Activated CD4-positive, alpha-beta memory T cell treated with anti-CD3 and anti-CD28 coated beads, Interleukin-2, amount 10 ng/mL, durations not matched to agents 7 days and 5 days (primary cell): Measurements from ENCODE around the gene CTNNA3. TPM values are rescaled to one million over a fixed set of nuclear protein-coding genes. Genes with fewer than 3 reads are reported as not detected.

Experiments used
- CTCF ChIA-PET: fragments of 350-600 bp; sonication (Branson Sonifier 250); formaldehyde crosslinking; loops from one replicate; lab custom pipeline; 2021; ENCODE audit warnings: antibody characterized with exemption, inconsistent platforms; lab: Charles Lee
- POLR2A ChIA-PET: fragments of 350-600 bp; sonication (Branson Sonifier 250); formaldehyde crosslinking; loops from one replicate; lab custom pipeline; 2021; ENCODE audit warnings: antibody characterized with exemption; lab: Charles Lee
- DNase-seq: peaks from one replicate; pipeline ENCODE4 v3.0.0-alpha.2; 2020
- H3K27ac Mint-ChIP-seq: one replicate; pipeline ENCODE4 v1.8.0; 2021; ENCODE audit warnings: mild to moderate bottlenecking, mixed read lengths
- H3K27me3 Mint-ChIP-seq: one replicate; pipeline ENCODE4 v1.8.0; 2021; ENCODE audit warnings: mixed read lengths
- H3K36me3 Mint-ChIP-seq: one replicate; pipeline ENCODE4 v1.8.0; 2021; ENCODE audit warnings: low read depth, mixed read lengths
- H3K4me1 Mint-ChIP-seq: one replicate; pipeline ENCODE4 v1.8.0; 2021; ENCODE audit warnings: mixed read lengths
- H3K4me3 Mint-ChIP-seq: one replicate; pipeline ENCODE4 v1.8.0; 2021; ENCODE audit warnings: mild to moderate bottlenecking, mixed read lengths
- H3K9me3 Mint-ChIP-seq: one replicate; pipeline ENCODE4 v1.8.0; 2021; ENCODE audit warnings: mixed read lengths
- total RNA-seq, 2 experiments: library from RNA; stranded (reverse); gene quantifications; one replicate each; pipeline ENCODE4 v1.2.3, GENCODE V29; 2021

Gene CTNNA3
- total RNA-seq, 2 experiments from 2014 or later = 0.78 TPM; not detected in 1

DNA sequence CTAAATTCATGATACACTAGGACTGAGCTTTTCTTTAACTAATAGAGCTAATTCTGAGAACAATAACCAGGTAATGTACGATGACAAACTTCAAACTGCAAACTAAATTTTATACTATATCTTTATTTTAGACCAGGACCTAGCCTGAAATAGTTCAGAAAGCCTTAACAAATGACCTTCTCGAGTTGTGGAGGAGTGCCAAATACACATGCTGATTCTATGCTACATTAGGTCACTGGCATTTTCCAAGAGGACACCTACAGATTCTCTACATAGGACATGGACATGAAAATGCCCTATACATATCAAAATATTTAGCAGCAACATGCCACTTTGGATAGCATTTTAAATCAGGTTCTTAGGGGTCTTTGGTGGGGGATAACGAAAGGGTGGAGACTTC lies 814.2 kb downstream of the CTNNA3 start:
- no peaks in the 10 kb centered on the region for H3K36me3 Mint-ChIP-seq
- no peaks in the 10 kb centered on the region for H3K4me1 Mint-ChIP-seq
- POLR2A ChIA-PET = no interaction called here
- DNase-seq = no peak
- CTCF ChIA-PET = no interaction called here
- no peaks in the 10 kb centered on the region for H3K27me3 Mint-ChIP-seq
- no peak overlapping the region for H3K27ac Mint-ChIP-seq
- no peaks in the 10 kb centered on the region for H3K9me3 Mint-ChIP-seq
- no peak overlapping the region for H3K4me3 Mint-ChIP-seq

DNA sequence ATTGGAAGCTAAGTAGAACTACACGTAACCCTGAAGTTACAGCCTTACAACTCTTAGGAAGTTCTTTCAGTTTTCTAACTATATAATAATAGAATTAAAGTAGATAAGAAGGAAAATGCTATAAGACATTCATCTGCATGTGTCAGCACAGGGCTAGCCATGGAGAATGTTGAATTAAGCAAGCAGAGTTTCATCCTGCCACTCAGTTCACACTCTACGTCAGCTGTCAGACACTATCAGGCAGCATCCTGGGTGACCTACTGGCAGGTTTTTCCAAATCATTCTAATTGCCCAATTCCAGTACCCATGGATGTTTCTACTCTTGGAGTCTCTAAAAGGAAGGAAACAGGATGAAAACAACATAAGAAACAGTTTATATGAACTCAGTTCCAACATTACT lies 815.2 kb downstream of the CTNNA3 start:
- H3K27ac Mint-ChIP-seq = no peak overlapping the region
- ChIA-PET CTCF (interaction anchor here (1.3 kb wide), 1 partner anchor 51 kb away, joined by 4 read pairs; no protein-coding TSS in a partner anchor), POLR2A (no interaction called here)
- H3K27me3 Mint-ChIP-seq = no peaks in the 10 kb centered on the region
- H3K4me3 Mint-ChIP-seq = no peak overlapping the region
- DNase-seq = no peak
- no peaks in the 10 kb centered on the region for H3K9me3 Mint-ChIP-seq
- no peaks in the 10 kb centered on the region for H3K4me1 Mint-ChIP-seq
- H3K36me3 Mint-ChIP-seq = no peaks in the 10 kb centered on the region

DNA sequence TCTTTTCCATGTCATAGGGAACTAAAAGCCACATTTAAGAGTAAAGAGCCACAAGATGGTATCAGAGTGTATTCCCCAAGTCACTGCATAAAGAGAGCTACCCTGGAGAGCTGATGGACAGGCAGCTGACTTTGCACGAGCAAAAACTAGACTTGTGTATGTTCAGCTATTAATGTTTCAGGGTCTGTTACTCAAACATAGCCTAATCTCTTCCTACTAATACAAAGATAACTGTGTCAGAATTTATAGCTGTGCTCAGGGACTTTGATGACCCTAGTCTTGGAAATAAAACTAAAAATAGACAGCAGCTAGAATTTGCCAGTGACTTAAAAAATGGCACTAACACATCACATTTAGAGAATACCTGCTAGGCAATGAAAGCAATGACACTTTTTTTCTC lies 815.7 kb downstream of the CTNNA3 start:
- H3K9me3 Mint-ChIP-seq = no peaks in the 10 kb centered on the region
- H3K36me3 Mint-ChIP-seq = no peaks in the 10 kb centered on the region
- no peak for DNase-seq
- POLR2A ChIA-PET = no interaction called here
- H3K27ac Mint-ChIP-seq = no peak overlapping the region
- no peaks in the 10 kb centered on the region for H3K27me3 Mint-ChIP-seq
- CTCF ChIA-PET = interaction anchor here (1.3 kb wide), 1 partner anchor 51 kb away, joined by 4 read pairs; no protein-coding TSS in a partner anchor
- H3K4me1 Mint-ChIP-seq = no peaks in the 10 kb centered on the region
- no peak overlapping the region for H3K4me3 Mint-ChIP-seq

DNA sequence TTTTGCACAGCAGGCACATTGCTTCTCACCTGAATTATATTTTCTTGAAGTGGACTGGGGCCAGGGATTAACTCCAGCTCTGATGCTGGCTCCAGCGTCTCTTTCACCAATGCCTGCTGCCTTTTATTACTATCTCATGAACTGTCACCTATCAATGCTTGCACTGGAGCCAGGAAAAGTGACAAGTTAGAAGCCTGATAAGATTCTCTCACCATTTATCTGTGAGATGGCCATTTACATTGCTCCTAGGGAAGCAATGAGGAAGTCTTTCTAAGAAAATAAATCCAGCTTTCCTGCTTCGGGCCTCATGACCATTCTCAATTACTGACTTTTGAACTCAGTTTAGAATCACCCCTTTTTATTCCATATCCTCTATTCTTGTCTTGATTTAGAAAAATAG lies 818.6 kb downstream of the CTNNA3 start:
- H3K27me3 Mint-ChIP-seq = no peaks in the 10 kb centered on the region
- CTCF ChIA-PET = no interaction called here
- POLR2A ChIA-PET = no interaction called here

DNA sequence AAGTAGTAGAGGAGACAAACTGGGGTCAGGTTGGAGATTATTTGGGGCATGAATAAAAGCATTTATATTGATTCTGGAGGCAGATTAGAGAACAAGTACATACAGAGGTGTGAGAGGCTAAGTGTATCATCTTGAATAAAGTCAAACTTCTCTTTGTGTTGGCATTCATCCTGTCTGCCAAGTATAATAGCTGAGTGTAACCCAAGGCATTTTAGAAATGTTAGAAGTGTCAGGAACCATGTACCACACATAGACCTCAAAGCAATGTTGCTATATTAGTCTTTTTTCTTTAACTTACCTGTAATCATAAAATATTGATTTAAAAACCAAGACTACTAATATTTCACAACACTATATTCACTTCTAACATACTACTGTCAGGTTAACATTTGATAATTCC lies 826.4 kb downstream of the CTNNA3 start:
- ChIA-PET POLR2A (no interaction called here), CTCF (no interaction called here)
- Mint-ChIP-seq H3K27me3 (no peaks in the 10 kb centered on the region), H3K4me3 (no peak overlapping the region), H3K36me3 (no peaks in the 10 kb centered on the region), H3K9me3 (no peaks in the 10 kb centered on the region), H3K27ac (no peak overlapping the region), H3K4me1 (no peaks in the 10 kb centered on the region)
- no peak for DNase-seq

More for the DNA sequence above, 818.6 kb downstream of the CTNNA3 start:
- no peak for DNase-seq
- H3K27ac Mint-ChIP-seq = no peak overlapping the region
- no peaks in the 10 kb centered on the region for H3K36me3 Mint-ChIP-seq
- H3K4me3 Mint-ChIP-seq = no peak overlapping the region
- H3K4me1 Mint-ChIP-seq = no peaks in the 10 kb centered on the region
- no peaks in the 10 kb centered on the region for H3K9me3 Mint-ChIP-seq

DNA sequence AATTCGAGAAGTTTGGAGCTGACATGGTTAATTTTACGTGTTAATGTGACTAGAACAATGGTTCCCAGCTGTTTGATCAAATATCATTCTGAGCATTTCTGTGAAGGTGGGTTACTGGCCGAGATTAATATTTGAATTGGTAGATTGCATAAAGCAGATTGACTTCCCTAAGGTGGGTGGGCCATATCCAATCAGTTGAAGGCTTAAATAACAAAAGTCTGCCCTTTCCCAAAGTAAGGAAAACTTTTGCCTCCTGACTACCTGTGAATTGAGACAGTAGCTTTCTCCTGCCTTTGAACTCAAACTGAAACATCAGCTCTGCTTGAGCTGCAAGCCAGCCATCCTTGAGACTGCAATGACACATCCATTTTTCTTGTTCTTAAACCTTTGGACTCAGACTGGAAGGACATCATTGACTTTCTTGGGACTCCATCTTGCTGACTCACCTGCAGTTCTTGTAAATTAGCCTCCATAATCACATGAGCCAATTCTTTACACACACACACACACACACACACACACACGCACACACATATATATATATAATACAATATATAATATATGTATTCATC lies 833.2 kb downstream of the CTNNA3 start:
- ChIA-PET POLR2A (no interaction called here), CTCF (no interaction called here)
- Mint-ChIP-seq H3K4me3 (no peak overlapping the region), H3K4me1 (no peaks in the 10 kb centered on the region), H3K27me3 (no peaks in the 10 kb centered on the region), H3K9me3 (peaks cover 7% of the 10 kb centered on the region), H3K27ac (no peak overlapping the region), H3K36me3 (no peaks in the 10 kb centered on the region)
- DNase-seq = no peak

DNA sequence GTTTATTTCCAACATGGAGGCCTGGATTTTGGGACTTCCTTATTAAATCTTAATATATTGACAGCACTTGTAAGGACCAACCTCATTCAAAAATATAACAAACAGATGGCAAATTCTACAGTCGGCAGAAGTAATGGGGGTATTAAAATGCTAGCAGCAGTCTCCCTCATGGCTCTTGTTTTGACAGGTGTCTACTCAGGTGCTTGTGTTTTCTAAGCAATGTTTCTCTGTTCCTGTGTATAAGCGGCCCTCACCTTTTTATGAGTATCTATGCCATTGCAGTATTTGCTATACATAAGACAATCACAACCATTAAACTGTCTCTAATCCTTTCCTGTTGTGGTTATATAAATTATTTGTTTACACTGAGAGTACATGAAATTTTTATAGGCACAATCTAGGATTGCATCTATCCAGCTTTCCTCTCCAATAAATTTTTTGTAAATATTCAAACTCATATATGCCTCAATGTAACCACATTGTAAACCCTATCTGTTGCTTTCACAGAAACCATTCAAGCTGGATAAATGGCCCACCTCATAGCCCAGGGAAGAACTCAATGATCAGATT lies 835.5 kb downstream of the CTNNA3 start:
- Mint-ChIP-seq H3K9me3 (peaks cover 7% of the 10 kb centered on the region), H3K27me3 (no peaks in the 10 kb centered on the region), H3K4me1 (no peaks in the 10 kb centered on the region), H3K27ac (no peak overlapping the region), H3K4me3 (no peak overlapping the region), H3K36me3 (no peaks in the 10 kb centered on the region)
- no peak for DNase-seq
- POLR2A ChIA-PET = no interaction called here
- CTCF ChIA-PET = no interaction called here

DNA sequence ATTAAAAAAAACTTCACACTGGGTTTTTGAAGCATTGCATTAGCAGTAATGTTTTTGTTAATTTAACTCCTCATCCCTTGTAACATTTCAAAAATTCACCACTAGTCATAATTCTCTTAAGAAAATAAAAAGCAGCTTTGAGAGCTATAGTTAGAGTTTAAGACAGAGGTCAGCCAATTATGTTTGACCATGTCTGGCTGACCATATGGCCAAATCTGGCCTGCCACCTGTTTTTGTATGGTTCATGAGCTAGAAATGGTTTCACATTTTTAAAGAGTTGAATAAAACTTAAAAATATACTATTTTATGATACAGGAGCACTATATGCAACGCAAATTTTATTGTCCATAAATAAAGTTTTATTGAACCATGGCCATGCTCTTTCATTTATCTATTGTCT lies 843.2 kb downstream of the CTNNA3 start:
- POLR2A ChIA-PET = no interaction called here
- Mint-ChIP-seq H3K27ac (no peak overlapping the region), H3K4me3 (no peak overlapping the region), H3K36me3 (no peaks in the 10 kb centered on the region), H3K27me3 (no peaks in the 10 kb centered on the region), H3K9me3 (no peaks in the 10 kb centered on the region), H3K4me1 (no peaks in the 10 kb centered on the region)
- no peak for DNase-seq
- CTCF ChIA-PET = no interaction called here

DNA sequence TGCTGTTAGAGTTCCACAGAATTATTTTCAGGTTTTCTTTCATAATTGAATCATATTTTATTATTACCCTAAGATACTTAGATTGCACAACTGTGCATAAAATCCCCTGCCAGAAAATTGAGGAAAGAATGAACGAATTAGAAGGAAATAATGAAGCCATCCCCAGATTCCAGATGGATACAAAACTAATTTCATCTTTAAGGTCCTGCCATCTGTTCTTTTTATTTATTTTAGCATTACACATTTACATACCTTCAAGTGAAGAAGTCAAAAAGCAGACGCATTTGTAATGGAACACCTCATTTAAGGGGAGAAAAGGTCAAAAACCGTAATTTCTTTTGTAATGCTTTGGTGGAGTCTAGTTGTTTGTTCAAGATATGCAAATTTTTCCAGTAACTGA lies 847.1 kb downstream of the CTNNA3 start:
- CTCF ChIA-PET = no interaction called here
- Mint-ChIP-seq H3K27ac (no peak overlapping the region), H3K27me3 (no peaks in the 10 kb centered on the region), H3K9me3 (peaks cover 3% of the 10 kb centered on the region), H3K36me3 (no peaks in the 10 kb centered on the region), H3K4me3 (no peak overlapping the region), H3K4me1 (no peaks in the 10 kb centered on the region)
- POLR2A ChIA-PET = no interaction called here
- DNase-seq = no peak

DNA sequence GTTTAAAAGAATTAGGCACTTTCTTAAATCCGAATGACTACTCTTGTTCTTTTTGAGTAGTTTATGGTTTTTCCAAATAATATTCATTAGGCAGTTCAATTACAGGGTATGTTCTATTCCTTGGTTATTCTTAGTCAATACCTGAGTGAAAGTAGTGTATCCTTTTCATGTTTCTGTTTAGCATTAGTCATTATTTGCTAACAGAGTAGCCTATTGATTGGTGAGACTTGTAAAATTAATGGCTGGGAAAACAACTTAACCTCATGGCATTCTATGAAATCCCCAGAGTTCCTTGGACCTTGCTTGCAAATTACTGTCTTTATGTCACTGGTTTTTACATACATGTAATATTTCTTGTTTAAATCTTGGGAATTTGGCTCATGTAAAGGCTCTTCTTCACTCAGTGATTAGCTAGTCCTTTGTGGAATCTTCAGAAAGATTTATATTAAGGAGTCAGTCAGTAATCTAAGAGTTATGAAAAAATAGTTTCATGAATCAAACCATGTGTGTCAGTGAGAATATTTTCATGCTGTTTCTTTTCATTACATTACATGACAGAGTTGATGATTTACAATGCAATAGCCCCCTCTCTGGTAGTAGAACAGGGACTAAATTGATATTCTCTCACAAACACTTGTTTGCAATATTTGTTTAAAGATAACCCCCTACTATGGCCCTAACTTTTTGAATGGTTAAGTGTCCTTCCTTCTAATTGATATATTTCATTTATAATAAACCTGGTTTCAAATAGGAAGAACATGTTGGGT lies 851.6 kb downstream of the CTNNA3 start:
- DNase-seq = no peak
- ChIA-PET CTCF (no interaction called here), POLR2A (no interaction called here)
- no peaks in the 10 kb centered on the region for H3K27me3 Mint-ChIP-seq
- H3K27ac Mint-ChIP-seq = no peak overlapping the region
- H3K36me3 Mint-ChIP-seq = no peaks in the 10 kb centered on the region
- no peak overlapping the region for H3K4me3 Mint-ChIP-seq
- peaks cover 3% of the 10 kb centered on the region for H3K9me3 Mint-ChIP-seq
- no peaks in the 10 kb centered on the region for H3K4me1 Mint-ChIP-seq

DNA sequence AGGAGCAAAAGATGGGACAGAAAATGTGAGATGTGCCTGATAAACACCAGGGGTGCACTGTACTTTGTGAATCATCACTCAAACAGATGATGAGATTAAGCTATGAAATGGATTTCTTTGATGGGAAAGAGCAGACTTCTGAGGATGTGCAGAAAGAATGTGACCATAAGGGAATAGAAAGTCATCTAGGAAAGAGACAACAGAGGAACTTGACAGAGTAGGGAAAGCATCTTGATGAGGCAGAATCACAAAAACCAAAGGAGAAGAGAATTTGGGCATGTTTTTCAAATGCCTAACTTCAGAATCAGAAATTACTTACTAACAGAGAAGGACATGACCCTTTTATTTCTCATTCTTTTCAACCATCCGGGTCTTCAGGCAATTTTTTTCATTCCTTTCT lies 852.6 kb downstream of the CTNNA3 start:
- CTCF ChIA-PET = no interaction called here
- H3K4me1 Mint-ChIP-seq = no peaks in the 10 kb centered on the region
- H3K27me3 Mint-ChIP-seq = no peaks in the 10 kb centered on the region
- H3K9me3 Mint-ChIP-seq = peaks cover 3% of the 10 kb centered on the region
- no peak overlapping the region for H3K4me3 Mint-ChIP-seq
- POLR2A ChIA-PET = no interaction called here
- no peaks in the 10 kb centered on the region for H3K36me3 Mint-ChIP-seq
- no peak overlapping the region for H3K27ac Mint-ChIP-seq
- DNase-seq = no peak

DNA sequence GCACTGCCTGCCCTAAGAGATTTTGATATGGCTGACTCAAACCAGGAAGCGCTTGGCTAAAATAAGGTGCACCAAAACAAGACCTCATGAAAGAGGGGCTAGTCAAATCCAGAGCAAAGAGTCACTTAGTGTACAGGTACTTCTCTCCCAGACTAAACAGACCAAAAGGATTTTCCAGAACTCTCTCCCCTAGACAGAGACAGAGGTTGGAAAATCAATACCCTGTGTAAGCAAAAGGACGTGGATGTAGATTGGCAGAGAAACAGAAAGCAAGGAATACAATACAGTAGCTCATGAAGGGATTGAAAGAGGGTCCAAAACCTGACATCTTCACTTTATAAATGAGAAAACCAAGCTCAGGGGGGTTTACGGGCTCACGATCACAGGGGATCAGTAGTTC lies 853.1 kb downstream of the CTNNA3 start:
- Mint-ChIP-seq H3K4me1 (no peaks in the 10 kb centered on the region), H3K36me3 (no peaks in the 10 kb centered on the region), H3K4me3 (no peak overlapping the region), H3K9me3 (peaks cover 3% of the 10 kb centered on the region), H3K27me3 (no peaks in the 10 kb centered on the region), H3K27ac (no peak overlapping the region)
- CTCF ChIA-PET = no interaction called here
- POLR2A ChIA-PET = no interaction called here
- DNase-seq = no peak

DNA sequence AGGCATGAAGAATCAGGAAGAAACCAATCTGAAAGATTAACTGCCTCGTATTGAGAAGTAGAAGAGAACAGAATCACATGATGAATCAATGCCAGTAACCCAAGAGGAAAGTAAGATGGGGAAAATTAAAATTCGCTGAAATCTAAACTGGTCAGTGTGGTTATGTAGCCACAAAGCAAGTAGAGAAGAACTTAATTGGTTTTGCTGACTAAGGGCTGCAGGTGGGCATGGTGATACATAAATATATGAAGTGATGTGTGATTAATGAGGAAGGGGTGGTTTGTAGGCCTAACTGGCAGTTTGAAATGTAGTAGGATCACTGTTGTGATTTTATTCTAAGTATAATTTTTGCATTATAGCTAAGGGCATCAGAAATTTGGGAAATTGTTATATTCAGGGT lies 853.6 kb downstream of the CTNNA3 start:
- H3K36me3 Mint-ChIP-seq = no peaks in the 10 kb centered on the region
- H3K27ac Mint-ChIP-seq = no peak overlapping the region
- H3K27me3 Mint-ChIP-seq = no peaks in the 10 kb centered on the region
- no peak overlapping the region for H3K4me3 Mint-ChIP-seq
- H3K4me1 Mint-ChIP-seq = no peaks in the 10 kb centered on the region
- DNase-seq = no peak
- H3K9me3 Mint-ChIP-seq = peaks cover 3% of the 10 kb centered on the region
- POLR2A ChIA-PET = no interaction called here
- CTCF ChIA-PET = no interaction called here

DNA sequence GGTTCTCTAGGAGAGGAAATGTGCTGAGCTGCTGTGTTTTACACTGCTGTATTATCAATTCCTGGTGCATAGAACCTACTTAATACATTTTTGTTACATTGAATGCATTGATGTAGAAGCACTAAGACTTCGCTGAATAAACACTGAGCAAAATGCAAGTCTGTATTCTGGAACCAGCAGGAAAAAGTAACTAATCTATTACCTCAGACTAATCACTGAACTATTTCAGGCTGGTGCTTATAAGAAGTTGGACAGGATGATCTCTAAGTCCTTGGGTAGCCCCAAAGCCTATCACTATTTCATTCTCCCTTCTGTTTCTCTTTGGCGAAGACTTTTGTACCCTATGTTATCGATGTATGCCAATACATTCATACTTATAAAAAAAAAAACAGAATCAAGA lies 857.3 kb downstream of the CTNNA3 start:
- DNase-seq = no peak
- H3K27ac Mint-ChIP-seq = no peak overlapping the region
- ChIA-PET CTCF (no interaction called here), POLR2A (no interaction called here)
- no peak overlapping the region for H3K4me3 Mint-ChIP-seq
- H3K36me3 Mint-ChIP-seq = no peaks in the 10 kb centered on the region
- no peaks in the 10 kb centered on the region for H3K27me3 Mint-ChIP-seq
- peaks cover 9% of the 10 kb centered on the region for H3K4me1 Mint-ChIP-seq
- H3K9me3 Mint-ChIP-seq = no peaks in the 10 kb centered on the region
